Effector memory CD4-positive, alpha-beta T cell (primary cell): Measurements from ENCODE around the gene ACTR10.

Experiments
- DNase-seq, 3 donors: peaks; one replicate each; pipeline ENCODE4 v3.0.0-alpha.2; 2020
- H3K27ac ChIP-seq: 2 replicates; pipeline ENCODE4 v1.7.0; 2013; ENCODE audit warnings: mild to moderate bottlenecking, low read length, moderate library complexity; ENCODE audit not compliant: insufficient read depth, poor library complexity, severe bottlenecking
- H3K27me3 ChIP-seq: replicated peaks from 2 replicates; pipeline ENCODE4 v1.7.0; 2013; ENCODE audit warnings: mild to moderate bottlenecking, low read length; ENCODE audit not compliant: insufficient read depth, control insufficient read depth, poor library complexity, severe bottlenecking
- H3K36me3 ChIP-seq: 2 replicates; pipeline ENCODE4 v1.7.0; 2013; ENCODE audit warnings: mild to moderate bottlenecking, low read length, moderate library complexity; ENCODE audit not compliant: control insufficient read depth, insufficient read depth
- H3K4me1 ChIP-seq: 2 replicates; pipeline ENCODE4 v1.7.0; 2013; ENCODE audit warnings: low read length, mild to moderate bottlenecking; ENCODE audit not compliant: control insufficient read depth, insufficient read depth, poor library complexity, severe bottlenecking
- H3K4me3 ChIP-seq: 2 replicates; pipeline ENCODE4 v1.7.0; 2013; ENCODE audit warnings: low read length, low read depth, mild to moderate bottlenecking; ENCODE audit not compliant: insufficient read depth, poor library complexity, severe bottlenecking
- H3K9me3 ChIP-seq: 2 replicates; pipeline ENCODE4 v1.7.0; 2013; ENCODE audit warnings: mild to moderate bottlenecking, low read length, moderate library complexity; ENCODE audit not compliant: control insufficient read depth

The ACTR10 gene

GRCh38 chr14:58215191-58215914, 15.4 kb downstream of the ACTR10 start:
- DNase-seq, result no peak
- H3K27ac ChIP-seq, result no peak overlapping the region
- H3K4me1 ChIP-seq, result no peaks in the 10 kb centered on the region
- H3K36me3 ChIP-seq, result peaks cover 43% of the 10 kb centered on the region
- no peaks in the 10 kb centered on the region for H3K9me3 ChIP-seq
- no peaks in the 10 kb centered on the region for H3K27me3 ChIP-seq
- H3K4me3 ChIP-seq, result no peak overlapping the region

- Histone ChIP-seq H3K36me3 (peaks cover 38% of the 10 kb centered on the region), H3K4me3 (no peak overlapping the region), H3K27me3 (no peaks in the 10 kb centered on the region), H3K27ac (no peak overlapping the region), H3K4me1 (no peaks in the 10 kb centered on the region), H3K9me3 (no peaks in the 10 kb centered on the region)
- no peak for DNase-seq
Measured at GRCh38 chr14:58216544-58216943, 16.6 kb downstream of the ACTR10 start.

- Histone ChIP-seq H3K27ac (no peak overlapping the region), H3K9me3 (no peaks in the 10 kb centered on the region), H3K27me3 (no peaks in the 10 kb centered on the region), H3K36me3 (no peaks in the 10 kb centered on the region), H3K4me3 (no peak overlapping the region), H3K4me1 (no peaks in the 10 kb centered on the region)
- no peak for DNase-seq
Measured at GRCh38 chr14:58227096-58227819, 27.3 kb downstream of the ACTR10 start.

GRCh38 chr14:58238252-58239243, 38.6 kb downstream of the ACTR10 start:
- peaks cover under 1% of the 10 kb centered on the region for H3K36me3 ChIP-seq
- H3K4me3 ChIP-seq, result peak overlapping the region; percentile 84
- H3K27ac ChIP-seq, result peak overlapping the region; percentile 80
- peaks cover 10% of the 10 kb centered on the region for H3K4me1 ChIP-seq
- H3K9me3 ChIP-seq, result no peaks in the 10 kb centered on the region
- no peaks in the 10 kb centered on the region for H3K27me3 ChIP-seq
- DNase-seq, result no peak

GRCh38 chr14:58239244-58240195, 39.6 kb downstream of the ACTR10 start:
- H3K4me1 ChIP-seq, result peaks cover 10% of the 10 kb centered on the region
- peak; percentile 64 to 79 (median 79) for DNase-seq
- peak overlapping the region; percentile 84 for H3K4me3 ChIP-seq
- H3K9me3 ChIP-seq, result no peaks in the 10 kb centered on the region
- no peaks in the 10 kb centered on the region for H3K36me3 ChIP-seq
- peak overlapping the region; percentile 80 for H3K27ac ChIP-seq
- H3K27me3 ChIP-seq, result no peaks in the 10 kb centered on the region

- peaks cover 11% of the 10 kb centered on the region for H3K4me1 ChIP-seq
- DNase-seq, result no peak
- H3K27ac ChIP-seq, result peak overlapping the region; percentile 97
- no peaks in the 10 kb centered on the region for H3K36me3 ChIP-seq
- no peaks in the 10 kb centered on the region for H3K27me3 ChIP-seq
- peak overlapping the region; percentile 93 for H3K4me3 ChIP-seq
- no peaks in the 10 kb centered on the region for H3K9me3 ChIP-seq
Measured at GRCh38 chr14:58243790-58244555, 44.0 kb downstream of the ACTR10 start.

GRCh38 chr14:58244556-58245387, 44.8 kb downstream of the ACTR10 start, which contains the start of gene PSMA3:
Gene PSMA3 (plus strand): TSS chr14:58244843. CDS start chr14:58244921, 78 bp downstream.
- no peaks in the 10 kb centered on the region for H3K27me3 ChIP-seq
- H3K9me3 ChIP-seq, result no peaks in the 10 kb centered on the region
- peak within 1 kb of the TSS; percentile 93 for H3K4me3 ChIP-seq
- H3K4me1 ChIP-seq, result peaks cover 8% of the 10 kb centered on the region
- H3K36me3 ChIP-seq, result peaks cover 5% of the 10 kb centered on the region
- peak; percentile 95 to 97 (median 97) for DNase-seq
- peak within 1 kb of the TSS; percentile 97 for H3K27ac ChIP-seq

GRCh38 chr14:58245562-58245961, 45.6 kb downstream of the ACTR10 start:
- DNase-seq, result no peak
- H3K4me1 ChIP-seq, result peaks cover 8% of the 10 kb centered on the region
- H3K4me3 ChIP-seq, result peak overlapping the region; percentile 93
- no peaks in the 10 kb centered on the region for H3K27me3 ChIP-seq
- peak overlapping the region; percentile 97 for H3K27ac ChIP-seq
- no peaks in the 10 kb centered on the region for H3K9me3 ChIP-seq
- peaks cover 6% of the 10 kb centered on the region for H3K36me3 ChIP-seq
